Caco-2 (cell line): ENCODE results near the gene FRAS1. TPM values are rescaled to one million over a fixed set of nuclear protein-coding genes. Genes with fewer than 3 reads are reported as not detected.

Experiments
- BruUV-seq: library from RNA; stranded (reverse); fragments of 400-500 nt; replicated peaks from 2 replicates; lab custom pipeline; 2021; lab: Mats Ljungman, UMichigan
- CTCF ChIA-PET: fragments of 300-600 bp; sonication (Branson Sonifier 250); formaldehyde crosslinking; loops from one replicate; lab custom pipeline; 2022; ENCODE audit warnings: antibody characterized with exemption; lab: Charles Lee
- POLR2A ChIA-PET: fragments of 300-600 bp; sonication (Branson Sonifier 250); formaldehyde crosslinking; loops from one replicate; lab custom pipeline; 2022; ENCODE audit warnings: antibody characterized with exemption; lab: Charles Lee
- DNase-seq, 2 experiments: peaks; one replicate each; pipeline versions ENCODE4 v3.0.0 to v3.0.0-alpha.2; 2020 to 2022
- H3K27me3 ChIP-seq: replicated peaks from 2 replicates; pipeline ENCODE4 v1.6.0; 2011; ENCODE audit warnings: low read length; ENCODE audit not compliant: control insufficient read depth, insufficient read depth
- H3K36me3 ChIP-seq: 2 replicates; pipeline ENCODE4 v1.5.1; 2011; ENCODE audit warnings: low read length; ENCODE audit not compliant: control insufficient read depth, insufficient read depth
- H3K4me1 ChIP-seq: fragments of 250-450 bp; sonication (Bioruptor Pico); 2 replicates; pipeline ENCODE4 v1.5.1; 2020; ENCODE audit warnings: mild to moderate bottlenecking
- H3K4me3 ChIP-seq: 2 replicates; pipeline ENCODE4 v1.5.1; 2011; ENCODE audit warnings: low read depth, mild to moderate bottlenecking, control low read depth, low read length
- H3K9me3 ChIP-seq: fragments of 250-450 bp; sonication (Bioruptor Pico); 2 replicates; pipeline ENCODE4 v1.5.1; 2020; ENCODE audit warnings: mild to moderate bottlenecking, moderate library complexity
- H3K27ac Mint-ChIP-seq: one replicate; pipeline ENCODE4 v1.8.0; 2022; ENCODE audit warnings: mixed read lengths; ENCODE audit not compliant: unreplicated experiment
- H3K27me3 Mint-ChIP-seq: one replicate; pipeline ENCODE4 v1.8.0; 2022; ENCODE audit warnings: mixed read lengths; ENCODE audit not compliant: insufficient read depth, unreplicated experiment
- H3K36me3 Mint-ChIP-seq: one replicate; pipeline ENCODE4 v1.8.0; 2022; ENCODE audit warnings: mild to moderate bottlenecking, mixed read lengths; ENCODE audit not compliant: insufficient read depth, unreplicated experiment
- H3K4me1 Mint-ChIP-seq: one replicate; pipeline ENCODE4 v1.8.0; 2022; ENCODE audit warnings: low read depth, mixed read lengths; ENCODE audit not compliant: unreplicated experiment
- H3K4me3 Mint-ChIP-seq: one replicate; pipeline ENCODE4 v1.8.0; 2022; ENCODE audit warnings: mild to moderate bottlenecking, moderate library complexity, mixed read lengths; ENCODE audit not compliant: unreplicated experiment
- H3K9me3 Mint-ChIP-seq: one replicate; pipeline ENCODE4 v1.8.0; 2022; ENCODE audit warnings: mixed read lengths; ENCODE audit not compliant: unreplicated experiment
- CTCF ChIP-seq, 2 experiments: fragments of 200-600 bp in 1 of 2; IDR thresholded peaks; 1 replicate in 1 of 2; 2 replicates in 1 of 2; pipeline versions ENCODE4 v1.5.1 to v1.8.0; 2011 to 2022; ENCODE audit warnings: antibody characterized with exemption in 1 of 2, control low read depth in 1 of 2, inconsistent platforms in 1 of 2, low read depth in 1 of 2, low read length in 1 of 2, mild to moderate bottlenecking in 1 of 2, moderate library complexity in 1 of 2; ENCODE audit not compliant: insufficient read depth in 1 of 2, severe bottlenecking in 1 of 2, unreplicated experiment in 1 of 2
- intact Hi-C: fragments of 100-400 bp; cut with micrococcal nuclease; formaldehyde crosslinking; loops from one replicate; pipeline ENCODE4 v1.10.0; 2022; ENCODE audit not compliant: unreplicated experiment
- total RNA-seq: library from RNA; stranded (reverse); gene quantifications from 2 replicates; pipeline ENCODE4 v1.2.3, GENCODE V29; 2022

The FRAS1 gene
- total RNA-seq, 1 experiment from 2014 or later, result 40.8 TPM

DNA sequence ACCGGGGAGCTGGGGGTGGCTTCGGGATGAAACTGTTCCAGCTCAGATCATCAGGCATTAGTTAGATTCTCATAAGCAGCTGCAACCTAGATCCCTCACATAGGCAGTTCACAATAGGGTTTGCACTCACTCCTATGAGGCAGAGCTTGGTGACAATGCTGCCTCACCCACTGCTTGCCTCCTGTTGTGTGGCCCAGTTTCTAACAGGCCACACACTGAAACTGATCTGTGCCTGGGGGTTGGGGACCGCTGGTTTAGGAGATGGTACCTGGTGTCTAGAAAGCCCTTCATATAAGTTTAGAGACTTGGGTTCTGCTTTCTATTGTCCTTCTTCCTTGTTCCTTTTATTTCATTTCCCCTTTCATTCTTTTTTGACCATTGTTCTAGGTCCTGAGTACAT lies 234.2 kb downstream of the FRAS1 start:
- Histone ChIP-seq H3K36me3 (no peaks in the 10 kb centered on the region), H3K9me3 (no peaks in the 10 kb centered on the region), H3K27me3 (no peaks in the 10 kb centered on the region), H3K4me1 (no peaks in the 10 kb centered on the region), H3K4me3 (no peak overlapping the region)
- Mint-ChIP-seq H3K27me3 (no peaks in the 10 kb centered on the region), H3K9me3 (no peaks in the 10 kb centered on the region), H3K4me3 (no peak overlapping the region), H3K36me3 (peaks cover 13% of the 10 kb centered on the region), H3K4me1 (peaks cover 6% of the 10 kb centered on the region), H3K27ac (no peak overlapping the region)
- no TSS peak for BruUV-seq
- no peak for DNase-seq
- no peak for TF ChIP-seq CTCF (IDR thresholded peaks at IDR 0.05; ENCODE audit: insufficient read depth in 1 of 2, low read depth in 1 of 2, low read length in 1 of 2, severe bottlenecking in 1 of 2, unreplicated experiment in 1 of 2)
- CTCF ChIA-PET, result no interaction called here
- intact Hi-C loops, result no loop called here
- POLR2A ChIA-PET, result no interaction called here

- intact Hi-C loops, result no loop called here
- Mint-ChIP-seq H3K27ac (no peak overlapping the region), H3K9me3 (no peaks in the 10 kb centered on the region), H3K27me3 (no peaks in the 10 kb centered on the region), H3K4me3 (no peak overlapping the region), H3K4me1 (peaks cover 6% of the 10 kb centered on the region), H3K36me3 (peaks cover 11% of the 10 kb centered on the region)
- no TSS peak for BruUV-seq
- ChIA-PET CTCF (no interaction called here), POLR2A (no interaction called here)
- no peaks in the 10 kb centered on the region for H3K9me3 ChIP-seq
- H3K36me3 ChIP-seq, result no peaks in the 10 kb centered on the region
- H3K27me3 ChIP-seq, result no peaks in the 10 kb centered on the region
- no peaks in the 10 kb centered on the region for H3K4me1 ChIP-seq
- no peak for DNase-seq
- H3K4me3 ChIP-seq, result no peak overlapping the region
- no peak for TF ChIP-seq CTCF (IDR thresholded peaks at IDR 0.05; ENCODE audit: insufficient read depth in 1 of 2, low read depth in 1 of 2, low read length in 1 of 2, severe bottlenecking in 1 of 2, unreplicated experiment in 1 of 2)
Observed at GRCh38 chr4:78292341-78292740, 235.2 kb downstream of the FRAS1 start.

DNA sequence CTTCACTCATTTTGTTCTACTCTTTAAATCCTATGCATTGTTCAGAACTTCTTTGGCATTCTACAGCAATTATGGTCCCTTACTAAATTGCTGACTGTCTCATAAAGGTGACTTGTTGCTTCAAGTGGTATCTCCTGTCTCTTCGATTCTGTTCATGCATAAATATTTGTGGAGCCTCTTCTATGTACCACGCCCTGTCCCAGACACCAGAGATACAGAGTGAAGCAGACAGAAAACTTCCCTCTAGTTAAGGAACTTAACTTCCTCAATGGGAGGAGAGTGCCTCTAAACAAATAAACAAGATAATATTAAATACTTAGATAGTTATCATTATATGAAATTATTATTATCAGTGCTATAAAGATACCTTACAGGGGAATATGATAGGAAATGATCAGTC lies 235.7 kb downstream of the FRAS1 start:
- no peak overlapping the region for H3K4me3 ChIP-seq
- no peak overlapping the region for H3K27ac Mint-ChIP-seq
- H3K9me3 Mint-ChIP-seq, result no peaks in the 10 kb centered on the region
- H3K4me1 Mint-ChIP-seq, result peaks cover 6% of the 10 kb centered on the region
- TF ChIP-seq CTCF (IDR thresholded peaks at IDR 0.05; ENCODE audit: insufficient read depth in 1 of 2, low read depth in 1 of 2, low read length in 1 of 2, severe bottlenecking in 1 of 2, unreplicated experiment in 1 of 2), result no peak
- no peaks in the 10 kb centered on the region for H3K9me3 ChIP-seq
- no peaks in the 10 kb centered on the region for H3K36me3 ChIP-seq
- intact Hi-C loops, result no loop called here
- H3K4me3 Mint-ChIP-seq, result no peak overlapping the region
- H3K27me3 Mint-ChIP-seq, result no peaks in the 10 kb centered on the region
- no peaks in the 10 kb centered on the region for H3K27me3 ChIP-seq
- no peak for DNase-seq
- POLR2A ChIA-PET, result no interaction called here
- no peaks in the 10 kb centered on the region for H3K4me1 ChIP-seq
- peaks cover 11% of the 10 kb centered on the region for H3K36me3 Mint-ChIP-seq
- CTCF ChIA-PET, result no interaction called here
- BruUV-seq, result no TSS peak
